ENCODE results near the gene PPA1. TPM values are rescaled to one million over a fixed set of nuclear protein-coding genes. Genes with fewer than 3 reads are reported as not detected.

Gene PPA1
- total and polyA plus RNA-seq, 2 of the 4 experiments (the other 2 are of a cell fraction) = 78.6 to 102 TPM

GRCh38 chr10:70265032-70265689 is 31.9 kb upstream of the PPA1 start:
- peaks cover 11% of the 10 kb centered on the region for H3K4me1 ChIP-seq (ENCODE audit: control insufficient read depth, insufficient read depth, low read length)
- no peak overlapping the region for H2BK5ac ChIP-seq (ENCODE audit: low read depth, low read length, poor library complexity, severe bottlenecking)
- no peaks in the 10 kb centered on the region for H3K79me1 ChIP-seq (ENCODE audit: low read depth in 1 of 2, low read length in 2 of 2)
- H4K8ac ChIP-seq (ENCODE audit: low read depth in 2 of 2, low read length in 2 of 2) = no peak overlapping the region
- H3K14ac ChIP-seq (replicated peaks; ENCODE audit: low read depth, low read length) = no peak overlapping the region
- no peak overlapping the region for H2AFZ ChIP-seq (replicated peaks; ENCODE audit: low read length, poor library complexity)
- no peak for TF ChIP-seq USF2 (IDR thresholded peaks at IDR 0.05; ENCODE audit: low read depth, low read length)
- TF ChIP-seq RFX5 (IDR thresholded peaks at IDR 0.05; ENCODE audit: low read depth, low read length) = no peak
- no peak for TF ChIP-seq RCOR1 (IDR thresholded peaks at IDR 0.05; ENCODE audit: insufficient replicate concordance, low read length)
- no peak for TF ChIP-seq POLR2A (IDR thresholded peaks at IDR 0.05; ENCODE audit: low read depth, low read length)
- TF ChIP-seq CTCF (conservative IDR thresholded peaks at IDR 0.05; ENCODE audit: low read depth, low read length) = peak; percentile 5; the same call in 1 of the 2 replicates
- no peak for TF ChIP-seq CHD1 (IDR thresholded peaks at IDR 0.05; ENCODE audit: low read depth, low read length)
- H3K18ac ChIP-seq (ENCODE audit: low read depth, low read length) = no peak overlapping the region
- 0 out of 2 replicates have a peak overlapping the region, but pooled peaks have one; percentile 56 for H2AK5ac ChIP-seq (ENCODE audit: low read depth, low read length)
- H3K4me2 ChIP-seq (ENCODE audit: low read depth, low read length) = no peak overlapping the region
- H3K36me3 ChIP-seq (ENCODE audit: control insufficient read depth, insufficient read depth, low read length) = no peaks in the 10 kb centered on the region
- peaks cover 8% of the 10 kb centered on the region; the same call in 1 of the 2 replicates for H4K20me1 ChIP-seq (ENCODE audit: insufficient read depth, low read length)
- DNase-seq (no peak), ATAC-seq (ENCODE audit: low read depth) (no peak)
- ChIA-PET POLR2A (ENCODE audit: unreplicated experiment) (no interaction called here), CTCF (interaction anchor here (0.6 to 1.1 kb wide), 4 partner anchors 12 to 154 kb away, joined by 3 to 8 read pairs (median 3); no protein-coding TSS in a partner anchor)
- H3K9me3 ChIP-seq (ENCODE audit: control insufficient read depth, insufficient read depth, low read length) = peaks cover 5% of the 10 kb centered on the region; the same call in 1 of the 2 replicates
- no peaks in the 10 kb centered on the region for H3K27me3 ChIP-seq (ENCODE audit: control insufficient read depth, insufficient read depth, low read length)
- no peak overlapping the region for H3K56ac ChIP-seq (ENCODE audit: extremely low read depth, insufficient read depth, low read length)
- in situ Hi-C loops (cut with MboI; ENCODE audit: low sequenced_read_pairs) = no loop called here
- no peak overlapping the region for H3K9ac ChIP-seq (ENCODE audit: low read depth, low read length)
- dilution Hi-C loops (cut with HindIII; ENCODE audit: low sequenced_read_pairs, unreplicated experiment) = no loop called here
- no peak overlapping the region for H2AK9ac ChIP-seq (replicated peaks; ENCODE audit: low read depth, low read length, poor library complexity)
- H3K4ac ChIP-seq (ENCODE audit: low read depth, low read length) = no peak overlapping the region; the same call in 1 of the 2 replicates
- H3K4me3 ChIP-seq (ENCODE audit: insufficient read depth, low read depth, low read length) = no peak overlapping the region
- 46% methylated on average over 3 of the region's 10 CpGs; no CpG with 5 or more reads in 1 of the 2 experiments for WGBS, 2 experiments (ENCODE audit: extremely low coverage in 2 of 2, insufficient read length in 1 of 2)
- no peak overlapping the region for H4K5ac ChIP-seq (ENCODE audit: low read depth, low read length)
- H2BK120ac ChIP-seq (ENCODE audit: low read depth, low read length) = no peak overlapping the region; the same call in 1 of the 2 replicates
- H2BK15ac ChIP-seq (ENCODE audit: low read depth, low read length) = no peak overlapping the region
- no peak overlapping the region for H3K27ac ChIP-seq (ENCODE audit: insufficient read depth, low read length)
- BruUV-seq (replicated peaks) = no TSS peak
- peak overlapping the region; percentile 25; the same call in 1 of the 2 replicates for H2BK20ac ChIP-seq (ENCODE audit: low read depth, low read length)
- H3K23ac ChIP-seq (ENCODE audit: low read depth, low read length) = 0 out of 2 replicates have a peak overlapping the region, but pooled peaks have one; percentile 8
- no peak overlapping the region for H4K91ac ChIP-seq (ENCODE audit: insufficient read depth, low read depth, low read length)
- H3K9me1 ChIP-seq (ENCODE audit: insufficient read depth, low read length) = peaks cover 13% of the 10 kb centered on the region
- intact Hi-C loops (cut with micrococcal nuclease) = no loop called here

Data from IMR-90 (cell line).